Fibroblast of upper back skin (primary cell): ENCODE results near the gene FH.

Experiments
- DNase-seq: peaks from one replicate; pipeline ENCODE4 v3.0.0-alpha.2; 2013

Gene FH

DNA sequence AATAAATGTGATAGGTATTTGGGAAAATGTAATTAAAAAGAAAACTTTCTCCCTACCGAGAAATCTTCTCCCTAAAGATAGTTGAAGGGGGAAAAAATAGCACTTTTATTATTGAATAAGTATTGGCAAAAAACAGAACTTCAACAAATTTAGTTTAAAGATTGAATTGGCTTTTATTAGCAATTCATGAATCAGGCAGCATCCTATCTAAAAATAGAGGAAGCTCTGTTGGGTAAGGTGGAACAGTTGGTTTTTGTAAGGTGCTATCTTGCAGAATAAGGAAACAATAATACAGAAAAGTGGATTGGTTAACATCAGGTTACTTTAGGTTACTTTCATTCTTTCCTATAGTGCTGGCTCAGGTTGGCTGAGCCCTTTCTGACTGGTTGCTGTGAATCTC is 62.8 kb downstream of the FH start:
- DNase-seq: no peak

GRCh38 chr1:241453732-241454131 is 65.8 kb downstream of the FH start:
- no peak for DNase-seq

DNA sequence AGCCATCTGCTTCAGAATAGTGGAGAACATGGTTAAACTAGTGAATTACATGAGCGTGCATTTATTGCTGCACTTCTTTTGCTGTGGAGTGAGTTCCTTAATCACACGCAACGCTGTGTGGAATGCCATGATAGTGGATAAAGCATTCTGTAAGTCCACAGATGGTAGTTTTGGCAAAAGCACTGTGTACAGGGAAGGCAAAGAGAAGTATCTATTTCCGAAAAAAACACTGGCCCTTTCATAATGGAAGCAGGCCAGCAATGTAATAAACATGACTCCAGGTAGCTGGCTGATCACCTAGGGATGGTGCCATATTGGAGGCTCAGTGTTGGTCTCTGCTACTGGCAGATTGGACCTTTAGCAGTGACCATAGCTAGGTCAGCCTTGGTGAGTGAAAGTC is 67.6 kb downstream of the FH start:
- DNase-seq: no peak
